NCI-H2107 treated with DMSO at 0.1 percent for 48 hours (cell line): ENCODE data around the gene HYLS1.
"Not testable (repeated sequence)": the region's sequence is repeated elsewhere in the genome, so short reads cannot be mapped to it uniquely, and the experiment has no call there.

Experiments used
- DNase-seq: peaks from one replicate; lab custom pipeline; 2025; ENCODE audit not compliant: unreplicated experiment; lab: John Stamatoyannopoulos, UW

The HYLS1 gene

DNA sequence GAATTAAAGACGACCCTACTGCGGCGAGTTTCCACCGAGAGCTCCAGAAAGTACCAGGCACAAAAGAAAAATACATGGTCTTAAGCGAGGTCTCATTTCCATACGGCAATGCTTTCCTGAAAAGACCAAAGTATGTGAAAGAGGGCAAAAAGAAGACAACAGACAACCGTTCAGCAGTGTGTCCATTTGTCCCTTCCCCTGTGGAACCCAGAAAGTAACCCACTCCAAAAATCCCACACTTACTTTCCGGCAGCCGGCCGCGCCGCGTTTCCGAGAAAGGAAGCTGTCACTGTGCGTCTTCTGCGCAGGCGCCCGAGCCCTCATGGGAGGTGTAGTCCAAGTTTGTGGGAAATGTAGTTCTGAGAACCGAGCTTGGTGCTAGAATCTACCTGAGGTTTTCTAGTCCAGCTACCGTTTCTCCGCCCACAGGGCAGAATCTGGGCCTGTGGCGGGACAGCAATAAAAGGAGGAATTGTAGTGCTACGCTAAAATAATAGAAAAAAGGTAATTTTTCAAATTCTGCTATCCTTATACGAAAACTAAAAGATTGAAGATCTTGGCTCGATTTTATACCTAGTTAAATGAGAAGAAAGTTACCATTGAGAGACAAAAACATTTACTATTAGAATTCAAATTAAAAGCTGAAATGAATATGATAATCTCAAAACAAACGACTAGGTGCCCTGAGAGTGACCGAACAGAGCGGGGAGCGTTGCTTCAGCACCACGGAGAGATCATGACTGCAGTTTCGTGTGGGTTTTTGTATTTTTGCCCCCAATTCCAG, 15.7 kb downstream of the HYLS1 start, which contains the start of gene PUS3:
Gene PUS3, minus strand, starts transcription at position 280 of the 784 bp plus-strand sequence. CDS start 6,922 bp downstream, outside the sequence.
- DNase-seq, result peak; percentile 78

DNA sequence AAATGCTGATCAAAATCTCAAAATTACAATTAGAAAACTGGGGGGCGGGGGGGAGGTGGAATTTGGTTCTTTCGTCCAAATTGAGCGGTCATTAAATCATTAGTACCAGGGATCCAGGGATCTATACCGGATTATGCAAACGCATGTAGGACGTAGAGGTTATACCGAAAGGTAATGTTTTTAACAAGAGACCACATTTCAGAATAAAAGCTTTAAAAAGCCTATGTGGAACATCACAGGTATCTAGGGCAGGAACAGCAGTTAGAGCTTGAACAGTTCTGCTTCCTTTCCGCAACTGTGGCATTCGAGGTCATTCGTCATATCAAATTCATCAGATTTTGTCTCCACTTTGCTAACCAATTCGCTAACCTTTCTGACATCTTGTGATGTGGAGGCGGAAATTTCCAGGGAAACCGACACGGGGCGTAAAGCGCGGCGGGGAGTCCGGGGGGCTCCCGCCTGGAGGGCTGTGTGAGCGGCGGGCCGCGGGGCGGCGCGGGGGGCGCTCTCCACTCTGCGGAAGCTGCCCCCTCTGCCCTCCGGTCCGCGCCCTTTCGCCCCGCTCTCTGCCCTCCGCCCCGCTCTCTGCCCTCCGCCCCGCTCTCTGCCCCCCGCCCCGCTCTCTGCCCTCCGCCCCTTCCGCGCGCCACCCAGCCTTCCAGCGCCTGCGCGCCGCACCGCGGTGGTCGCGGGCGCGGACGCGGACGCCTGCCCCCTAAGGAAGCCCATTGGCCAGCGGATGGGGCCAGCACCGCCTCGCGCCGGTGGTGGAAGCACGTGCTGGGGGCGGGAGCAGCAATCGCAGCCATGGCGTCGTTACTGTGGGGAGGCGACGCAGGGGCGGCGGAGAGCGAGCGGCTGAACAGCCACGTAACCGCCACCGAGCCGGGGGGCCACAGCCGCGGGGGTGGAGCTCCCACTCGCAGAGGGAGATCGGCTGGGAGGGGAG, 16.5 kb downstream of the HYLS1 start, which contains the start of gene DDX25:
Gene DDX25, plus strand, starts transcription at position 798 of the 949 bp plus-strand sequence. Its CDS starts 10 bp downstream, at position 808.
- no peak for DNase-seq

DNA sequence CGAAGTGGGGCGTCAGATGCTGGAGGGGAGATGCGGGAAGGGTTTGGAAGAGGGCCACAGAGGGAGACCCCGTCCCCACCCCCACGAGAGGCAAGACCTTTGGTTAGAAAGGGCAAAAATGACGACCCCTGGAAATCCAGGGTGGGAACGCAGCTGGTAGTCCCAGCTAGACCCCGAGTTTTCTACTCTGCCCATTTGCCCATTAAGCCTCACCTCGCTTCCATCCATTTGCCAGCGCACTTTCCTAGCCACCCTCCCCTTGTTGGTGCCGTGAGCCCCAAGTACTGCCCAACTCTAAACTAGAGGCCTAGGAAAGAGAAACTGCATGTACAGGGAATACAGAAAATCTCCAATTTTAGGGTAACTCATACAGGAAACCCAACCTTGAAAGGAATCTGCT, 17.2 kb downstream of the HYLS1 start:
- no peak for DNase-seq

DNA sequence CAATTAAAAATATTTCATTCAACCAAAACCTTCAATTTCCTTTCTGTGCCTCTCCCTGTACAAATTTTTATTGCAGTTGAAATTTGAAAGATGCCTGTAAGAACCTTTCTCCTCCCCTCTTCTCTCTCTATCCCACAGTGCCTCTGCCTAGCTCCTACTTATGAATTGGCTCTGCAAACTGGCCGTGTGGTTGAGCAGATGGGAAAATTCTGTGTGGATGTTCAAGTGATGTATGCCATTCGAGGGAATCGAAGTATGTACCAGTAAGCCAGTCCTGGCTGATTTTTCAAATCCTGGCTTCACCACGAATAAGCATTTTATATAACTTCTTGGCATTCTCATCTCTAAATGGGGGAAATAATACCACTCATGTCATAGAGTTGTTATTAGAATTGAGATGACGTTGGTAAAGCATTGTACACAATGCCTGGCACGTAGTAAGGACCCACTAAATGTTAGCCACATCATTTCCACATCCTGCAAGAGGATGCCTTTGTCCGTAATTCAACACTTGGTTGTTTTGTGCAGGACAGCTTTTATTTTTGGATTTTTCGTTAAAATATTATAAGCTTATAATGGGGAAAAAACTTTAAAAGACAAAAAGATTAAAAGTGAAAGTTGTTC, 22.9 kb downstream of the HYLS1 start:
- no peak for DNase-seq

DNA sequence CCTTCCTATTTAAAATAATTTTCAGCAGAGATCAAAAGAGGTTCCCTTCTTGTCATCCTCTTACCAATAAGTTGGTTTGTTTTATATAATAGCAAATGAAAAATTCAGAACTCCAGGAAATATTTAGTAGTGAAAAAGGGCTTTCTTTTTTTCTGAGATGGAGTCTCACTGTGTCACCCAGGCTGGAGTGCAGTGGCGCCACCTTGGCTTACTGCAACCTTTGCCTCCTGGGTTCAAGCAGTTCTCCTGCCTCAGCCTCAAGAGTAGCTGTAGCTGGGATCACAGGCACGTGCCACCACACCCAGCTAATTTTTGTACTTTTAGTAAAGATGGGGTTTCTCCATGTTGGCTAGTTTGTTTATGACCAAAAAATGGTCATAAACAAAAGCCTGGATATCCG, 27.1 kb downstream of the HYLS1 start:
- DNase-seq, result not testable (repeated sequence)

DNA sequence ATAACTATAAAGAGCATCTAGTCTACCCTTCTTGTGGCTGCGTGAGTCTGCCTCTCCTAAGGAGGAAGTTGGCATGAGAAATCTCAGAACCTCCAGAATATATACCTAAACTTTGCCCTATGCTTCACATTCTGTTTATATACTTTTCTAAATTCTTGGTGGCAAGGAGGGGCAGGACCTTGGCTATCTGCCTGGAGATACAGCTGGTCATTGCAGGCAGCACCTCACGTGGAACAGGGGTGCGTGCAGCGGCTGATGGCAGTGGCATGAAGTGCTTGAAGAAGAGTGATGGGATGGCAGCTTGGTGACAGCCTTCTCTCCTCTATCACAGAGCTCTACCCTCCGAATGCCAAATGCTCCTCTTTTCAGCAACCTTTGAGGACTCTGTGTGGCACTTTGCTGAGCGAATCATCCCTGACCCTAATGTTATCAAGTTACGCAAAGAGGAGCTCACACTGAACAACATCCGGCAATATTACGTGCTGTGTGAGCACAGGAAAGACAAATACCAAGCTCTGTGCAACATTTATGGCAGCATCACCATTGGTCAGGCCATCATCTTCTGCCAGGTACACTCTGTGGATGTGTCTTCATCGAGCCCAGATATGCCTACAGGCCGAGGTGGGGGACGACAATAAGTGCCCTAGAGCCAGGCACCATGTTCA, 29.3 kb downstream of the HYLS1 start:
- no peak for DNase-seq

DNA sequence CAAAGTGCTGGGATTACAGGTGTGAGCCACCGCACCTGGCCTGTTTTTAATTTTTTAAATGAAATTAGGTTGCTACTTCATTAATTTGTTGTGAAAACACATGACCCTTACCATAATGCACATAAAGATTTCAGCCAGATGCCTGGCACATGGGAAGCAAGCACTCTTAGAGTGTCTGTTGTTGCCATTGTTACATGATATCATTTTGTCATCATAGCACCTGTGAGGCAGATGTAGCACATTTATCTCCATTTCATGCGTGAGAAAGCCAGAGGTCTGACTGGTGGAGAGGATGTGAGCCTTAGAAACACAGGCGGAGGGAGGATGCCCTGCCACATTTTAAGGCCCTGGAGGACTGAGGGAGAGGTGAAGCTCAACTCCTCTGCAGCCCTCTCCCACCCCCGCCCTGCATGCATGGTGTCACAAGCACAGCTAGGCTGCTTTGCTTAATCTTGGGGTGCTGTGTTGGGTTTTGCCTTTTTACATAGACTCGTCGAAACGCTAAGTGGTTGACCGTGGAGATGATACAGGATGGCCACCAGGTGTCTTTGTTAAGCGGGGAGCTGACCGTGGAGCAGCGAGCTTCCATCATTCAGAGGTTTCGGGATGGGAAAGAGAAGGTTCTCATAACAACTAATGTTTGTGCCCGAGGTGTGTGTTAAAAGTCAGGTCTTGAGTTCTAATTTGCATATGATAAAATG, 30.8 kb downstream of the HYLS1 start:
- no peak for DNase-seq

DNA sequence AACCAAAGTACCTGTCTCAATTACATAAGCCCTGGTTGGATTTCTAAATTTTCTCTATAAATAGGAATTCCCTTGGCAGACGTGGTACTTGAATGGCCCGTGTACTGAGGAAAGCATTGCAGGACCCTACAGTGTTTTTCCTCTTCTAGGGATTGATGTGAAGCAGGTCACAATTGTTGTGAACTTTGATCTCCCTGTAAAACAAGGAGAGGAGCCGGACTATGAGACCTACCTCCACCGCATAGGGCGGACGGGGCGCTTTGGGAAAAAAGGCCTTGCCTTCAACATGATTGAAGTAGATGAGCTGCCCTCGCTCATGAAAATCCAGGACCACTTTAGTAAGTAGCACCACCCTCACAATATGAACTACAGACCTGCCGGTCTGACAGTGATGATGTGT, 33.6 kb downstream of the HYLS1 start:
- no peak for DNase-seq

DNA sequence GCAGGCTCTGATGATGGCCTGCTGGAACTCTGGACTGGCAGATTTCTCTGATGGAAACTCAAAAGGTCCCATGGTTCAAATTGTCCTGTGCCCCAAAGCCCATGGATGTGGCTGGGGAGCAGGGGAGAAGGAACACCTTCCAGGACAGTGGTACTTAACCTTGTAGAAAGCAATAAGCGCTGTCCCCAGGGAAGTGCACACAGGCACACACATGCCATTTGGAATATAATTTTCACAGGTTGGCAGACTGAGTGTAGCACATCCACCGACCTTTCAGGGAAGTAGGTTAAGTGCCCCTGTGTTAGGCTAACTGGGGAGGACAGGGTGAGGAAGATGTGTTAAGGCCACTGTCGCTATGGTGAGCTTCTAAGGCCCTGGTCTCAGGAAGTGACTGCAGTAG, 34.7 kb downstream of the HYLS1 start:
- DNase-seq, result no peak

DNA sequence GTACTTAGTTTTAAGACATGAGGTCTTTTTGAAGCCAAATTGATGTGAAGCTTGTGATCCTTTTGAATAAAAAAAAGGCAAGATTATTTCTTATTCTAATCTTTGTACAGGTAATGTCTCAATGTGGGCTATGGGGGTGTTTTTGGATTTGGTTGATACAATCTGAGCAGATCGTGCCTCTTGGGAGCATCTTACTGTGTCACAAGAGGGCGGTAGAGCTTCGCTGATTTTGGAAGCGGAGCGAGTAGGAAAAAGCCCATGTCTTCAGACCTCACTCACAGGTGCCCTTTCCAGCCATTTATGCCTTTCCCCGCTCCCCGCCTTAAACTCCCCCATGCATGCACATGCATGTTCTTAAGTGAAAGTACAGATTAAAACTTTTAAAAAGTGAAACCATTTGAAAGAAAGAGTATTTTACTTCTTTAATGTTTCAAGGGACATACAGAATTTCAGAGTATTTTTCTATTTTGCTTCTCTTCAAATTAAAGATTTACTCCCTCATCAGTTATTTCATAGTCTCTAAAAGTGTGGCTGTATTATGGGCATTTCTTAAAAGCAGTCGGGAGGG, 35.6 kb downstream of the HYLS1 start:
- DNase-seq, result peak; percentile 26

DNA sequence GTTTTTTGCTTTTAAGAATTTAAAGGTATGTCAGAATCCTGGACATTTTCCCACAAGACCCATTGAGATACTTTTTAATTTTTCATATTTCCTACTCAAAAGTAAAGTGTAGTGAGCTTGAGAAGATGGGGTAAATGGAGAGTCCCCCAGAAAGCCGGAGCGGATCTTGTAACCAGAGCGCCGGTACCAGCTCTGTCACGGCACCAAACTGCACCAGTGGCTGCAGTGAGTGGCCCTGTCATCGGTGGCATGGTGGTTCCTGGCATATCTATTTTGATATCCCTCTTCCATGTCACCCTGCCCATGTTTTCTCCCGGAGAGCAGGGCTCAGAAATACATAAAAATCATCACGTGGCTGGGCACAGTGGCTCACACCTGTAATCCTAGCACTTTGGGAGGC, 36.2 kb downstream of the HYLS1 start:
- no peak for DNase-seq

DNA sequence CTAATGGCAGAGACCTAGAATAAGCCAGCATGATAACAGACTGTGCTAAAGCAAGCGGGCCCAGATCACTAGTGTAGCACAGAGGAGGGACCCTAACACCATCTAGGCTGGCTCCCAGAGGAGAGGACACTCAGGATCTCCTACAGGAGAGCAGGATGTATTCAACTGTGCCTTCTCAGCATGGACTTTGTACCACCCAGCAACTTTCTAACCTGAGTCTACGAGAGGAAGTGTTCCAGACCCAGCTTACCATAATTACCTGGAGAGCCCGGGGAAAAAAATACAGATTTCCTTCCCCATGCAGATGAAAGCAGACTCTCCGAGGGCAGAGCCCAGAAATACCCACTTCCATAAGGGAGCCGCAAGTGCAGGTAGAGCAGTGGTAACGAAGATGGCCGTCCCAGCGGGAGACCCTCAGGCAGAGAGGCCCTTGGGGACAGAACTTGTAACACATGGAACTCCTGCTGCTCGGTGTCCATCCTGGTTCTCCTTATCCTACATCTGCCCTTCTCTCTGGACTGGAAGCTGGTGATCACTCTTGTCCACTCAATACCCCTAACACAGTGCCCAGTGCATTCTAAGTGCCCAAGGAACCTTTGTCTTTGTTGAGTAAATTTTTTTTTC, 37.0 kb downstream of the HYLS1 start:
- no peak for DNase-seq

DNA sequence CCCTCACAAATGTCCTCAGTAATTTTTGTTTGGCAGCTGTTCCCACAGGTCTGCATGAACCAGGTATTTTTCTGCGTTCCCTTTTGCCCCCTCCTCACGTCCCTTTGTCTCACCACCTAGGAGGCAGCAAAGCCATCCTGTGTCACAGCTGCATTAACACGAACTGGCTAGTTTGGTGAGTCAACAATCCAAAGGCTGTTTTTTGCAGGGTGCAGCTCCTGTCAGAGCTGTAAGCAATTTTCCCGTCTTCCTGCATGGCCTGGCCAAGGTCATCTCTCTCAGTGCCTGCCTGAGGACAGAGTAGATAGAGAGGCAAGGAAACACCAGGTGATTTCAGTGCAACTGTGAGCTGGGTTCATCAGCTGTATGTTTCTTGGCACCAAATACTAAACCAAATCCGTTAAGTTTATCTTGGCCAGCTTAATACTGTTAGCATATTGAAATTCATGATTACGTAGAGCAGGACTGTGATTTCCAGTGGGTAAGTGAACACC, 37.8 kb downstream of the HYLS1 start:
- DNase-seq, result no peak

DNA sequence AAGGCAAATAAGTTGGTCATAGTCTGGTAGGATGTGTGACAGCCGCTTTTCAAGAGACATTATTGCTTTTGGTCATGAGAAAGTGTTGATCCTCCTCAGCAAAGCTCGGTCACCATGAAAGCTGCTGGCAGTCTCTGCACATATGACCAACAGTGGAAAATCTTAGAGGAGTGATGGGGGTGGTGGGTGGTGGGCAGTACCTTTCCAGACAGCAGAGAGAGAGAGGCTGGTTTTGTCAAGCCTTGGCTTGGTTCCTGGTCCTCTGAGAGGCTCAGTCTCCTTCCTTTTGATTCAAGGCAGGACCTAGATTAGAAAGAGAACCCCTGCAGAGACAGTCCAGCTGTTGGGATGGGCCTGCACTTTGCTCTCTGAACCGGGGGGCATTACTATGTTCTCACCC, 38.3 kb downstream of the HYLS1 start:
- DNase-seq, result no peak

DNA sequence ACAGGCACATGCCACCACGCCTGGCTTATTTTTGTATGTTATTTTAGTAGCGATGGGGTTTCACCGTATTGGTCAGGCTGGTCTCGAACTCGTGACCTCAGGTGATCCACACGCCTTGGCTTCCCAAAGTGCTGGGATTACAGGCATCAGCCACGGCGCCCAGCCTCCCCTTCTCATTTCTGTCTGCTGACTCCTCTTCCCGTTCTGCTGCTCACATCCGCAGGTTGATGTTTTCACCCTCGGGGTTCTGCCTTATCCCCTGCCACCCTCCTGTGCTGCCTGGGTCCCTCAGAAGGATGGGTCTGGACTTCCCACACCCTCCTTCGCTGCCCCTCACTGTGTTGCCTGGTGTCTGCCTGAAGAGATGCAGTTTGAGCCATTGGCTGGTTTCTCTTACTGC, 39.2 kb downstream of the HYLS1 start:
- DNase-seq, result no peak

DNA sequence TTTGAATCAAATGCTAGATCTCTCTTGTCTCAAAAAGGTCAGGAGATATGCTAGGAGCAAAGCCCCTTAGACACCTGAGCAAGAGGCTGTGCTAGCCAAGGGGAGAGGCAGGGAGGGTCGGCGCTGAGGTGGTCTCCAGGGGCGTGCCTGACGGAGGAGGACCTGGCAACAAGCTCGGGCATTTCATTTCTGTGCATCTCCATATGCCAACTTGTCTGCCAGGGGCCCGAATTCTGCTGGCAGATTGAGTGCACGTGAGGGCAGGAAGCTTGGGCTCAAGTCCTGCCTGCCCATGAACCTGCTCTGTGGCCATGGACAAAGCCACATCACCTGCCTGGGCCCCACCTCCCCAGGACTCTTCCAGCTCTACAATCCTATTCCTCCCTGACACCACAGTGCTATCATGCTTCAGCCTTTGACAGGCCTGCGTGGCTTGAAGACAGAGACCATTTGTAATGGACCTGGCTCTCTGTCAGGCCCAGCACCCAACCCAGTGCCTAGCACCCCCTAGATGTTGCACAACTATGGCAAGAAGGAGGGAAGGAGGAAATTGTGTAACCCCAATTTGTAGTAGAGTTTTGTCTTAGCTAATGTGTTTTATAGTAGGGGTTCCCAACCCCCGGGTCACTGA, 42.1 kb downstream of the HYLS1 start:
- DNase-seq, result no peak

DNA sequence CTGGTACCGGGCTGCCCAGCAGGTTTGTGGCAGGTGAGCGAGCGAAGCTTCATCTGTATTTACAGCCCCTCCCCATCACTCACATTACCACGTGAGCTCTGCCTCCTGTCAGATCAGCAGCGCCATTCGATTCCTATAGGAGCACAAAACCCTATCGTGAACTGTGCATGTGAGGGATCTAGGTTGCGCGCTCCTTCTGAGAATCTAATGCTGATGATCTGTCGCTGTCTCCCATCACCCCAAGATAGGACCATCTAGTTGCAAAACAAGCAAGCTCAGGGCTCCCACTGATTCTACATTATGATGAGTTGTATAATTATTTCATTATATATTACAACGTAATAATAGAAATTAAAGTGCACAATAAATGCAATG, 42.6 kb downstream of the HYLS1 start:
- DNase-seq, result no peak

DNA sequence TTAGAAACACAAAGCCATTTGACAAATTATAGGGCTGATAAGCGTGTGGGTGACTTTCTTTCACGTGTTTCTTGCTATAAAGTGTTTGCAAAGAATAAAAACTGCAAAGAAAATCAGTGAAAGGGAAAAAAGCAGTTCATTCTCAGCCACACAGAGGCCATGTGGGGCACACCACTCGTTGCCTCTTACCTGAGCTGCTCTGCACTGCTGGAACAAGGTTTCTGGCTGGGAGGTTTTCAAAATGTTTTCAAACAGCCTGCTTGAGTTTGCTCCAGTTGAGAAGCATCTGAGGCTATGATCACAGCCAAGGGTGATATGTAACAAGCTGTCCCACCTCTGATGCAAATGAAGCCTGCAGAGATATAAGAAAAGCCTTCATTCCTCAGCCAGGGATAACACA, 43.6 kb downstream of the HYLS1 start:
- no peak for DNase-seq

DNA sequence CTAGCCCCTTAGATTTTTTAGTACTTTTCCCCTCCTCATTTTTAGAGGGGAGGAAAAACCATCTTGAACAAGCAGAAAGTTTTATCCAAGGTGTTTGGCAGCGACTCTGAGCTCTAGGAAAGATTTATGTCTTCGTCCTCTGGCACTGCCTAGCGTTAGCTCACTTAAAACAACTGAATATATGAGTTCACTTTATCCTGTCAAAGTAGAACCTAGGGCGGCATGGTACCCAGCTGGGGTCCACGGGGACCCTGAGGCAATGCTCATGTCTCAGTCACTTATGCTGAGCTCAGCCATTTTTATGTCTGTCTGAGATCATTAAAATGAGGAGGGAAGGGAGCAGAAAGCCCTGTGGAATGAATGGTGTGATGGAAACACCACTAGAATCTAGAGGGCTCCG, 44.2 kb downstream of the HYLS1 start:
- no peak for DNase-seq
